DMS79 treated with DMSO at 0.1 percent for 48 hours (cell line): ENCODE results near the gene CCP110.

ENCODE experiments used
- DNase-seq: peaks from one replicate; lab custom pipeline; 2025; lab: John Stamatoyannopoulos, UW

Gene CCP110

GRCh38 chr16:19548144-19548543, 24.4 kb downstream of the CCP110 start:
- no peak for DNase-seq

GRCh38 chr16:19549673-19550072, 25.9 kb downstream of the CCP110 start:
- no peak for DNase-seq

GRCh38 chr16:19555186-19555937, 31.6 kb downstream of the CCP110 start, which contains the start of gene VPS35L:
Gene VPS35L, plus strand, starts transcription at chr16:19555703. Its CDS starts 27 bp downstream, at chr16:19555730.
- peak; percentile 94 for DNase-seq

- peak; percentile 10 for DNase-seq
These were observed 32.4 kb downstream of the CCP110 start for GRCh38 chr16:19555938-19556771.

GRCh38 chr16:19559242-19559910, 35.6 kb downstream of the CCP110 start:
- peak; percentile 39 for DNase-seq

- no peak for DNase-seq
These were observed 36.3 kb downstream of the CCP110 start for GRCh38 chr16:19560078-19560477.

- DNase-seq = no peak
These were observed 39.6 kb downstream of the CCP110 start for GRCh38 chr16:19563377-19563776.

GRCh38 chr16:19566362-19566761, 42.6 kb downstream of the CCP110 start:
- DNase-seq = no peak

GRCh38 chr16:19567560-19567959, 43.8 kb downstream of the CCP110 start:
- no peak for DNase-seq

- no peak for DNase-seq
These were observed 50.3 kb downstream of the CCP110 start for GRCh38 chr16:19573997-19574396.

GRCh38 chr16:19574615-19575014, 50.9 kb downstream of the CCP110 start:
- DNase-seq = no peak

GRCh38 chr16:19578378-19578971, 54.7 kb downstream of the CCP110 start:
- DNase-seq = no peak

- no peak for DNase-seq
These were observed 58.5 kb downstream of the CCP110 start for GRCh38 chr16:19582050-19582831.

- DNase-seq = no peak
These were observed 60.0 kb downstream of the CCP110 start for GRCh38 chr16:19583665-19584300.

- no peak for DNase-seq
These were observed 64.9 kb downstream of the CCP110 start for GRCh38 chr16:19588661-19589060.

GRCh38 chr16:19589106-19589505, 65.4 kb downstream of the CCP110 start:
- DNase-seq = no peak

GRCh38 chr16:19589771-19590302, 66.1 kb downstream of the CCP110 start:
- DNase-seq = no peak

- no peak for DNase-seq
These were observed 71.5 kb downstream of the CCP110 start for GRCh38 chr16:19595043-19595767.

GRCh38 chr16:19598805-19599510, 75.2 kb downstream of the CCP110 start:
- DNase-seq = no peak
